ENCODE results near the gene TOMM34. TPM values are rescaled to one million over a fixed set of nuclear protein-coding genes. Genes with fewer than 3 reads are reported as not detected.

The TOMM34 gene
- polyA plus RNA-seq, 1 experiment = 31.8 TPM

GRCh38 chr20:44908987-44909871 lies 51.0 kb downstream of the TOMM34 start:
- Histone ChIP-seq H3K4me3 (ENCODE audit: low read depth, low read length) (peak overlapping the region; percentile 79), H3K9me3 (ENCODE audit: control insufficient read depth, insufficient read depth, low read length) (no peaks in the 10 kb centered on the region), H3K27me3 (ENCODE audit: control insufficient read depth, insufficient read depth, low read length) (no peaks in the 10 kb centered on the region), H3K27ac (ENCODE audit: low read depth, low read length) (no peak overlapping the region)
- POLR2A ChIA-PET = interaction anchor here (0.6 to 1.4 kb wide), 3 partner anchors 16 to 434 kb away, joined by 3 read pairs; partner anchors contain the start of genes TOMM34 and TTPAL
- no peak for DNase-seq (ENCODE audit: low read depth, low spot score)
- TF ChIP-seq CTCF (IDR thresholded peaks at IDR 0.05; ENCODE audit: low read depth, low read length) = no peak
- CTCF ChIA-PET = interaction anchor here (0.6 to 2.3 kb wide), 2 partner anchors 21 to 103 kb away, joined by 4 to 7 read pairs; no protein-coding TSS in a partner anchor

GRCh38 chr20:44904377-44904776 lies 55.8 kb downstream of the TOMM34 start:
- no peak overlapping the region for H3K27ac ChIP-seq (ENCODE audit: low read depth, low read length)
- no peaks in the 10 kb centered on the region for H3K27me3 ChIP-seq (ENCODE audit: control insufficient read depth, insufficient read depth, low read length)
- H3K9me3 ChIP-seq (ENCODE audit: control insufficient read depth, insufficient read depth, low read length) = no peaks in the 10 kb centered on the region
- ChIA-PET CTCF (interaction anchor here (0.5 to 3.9 kb wide), 3 partner anchors 16 to 532 kb away, joined by 3 to 15 read pairs (median 4); no protein-coding TSS in a partner anchor), POLR2A (no interaction called here)
- no peak for DNase-seq (ENCODE audit: low read depth, low spot score)
- TF ChIP-seq CTCF (IDR thresholded peaks at IDR 0.05; ENCODE audit: low read depth, low read length) = no peak
- H3K4me3 ChIP-seq (ENCODE audit: low read depth, low read length) = no peak overlapping the region

- no peaks in the 10 kb centered on the region for H3K9me3 ChIP-seq (ENCODE audit: control insufficient read depth, insufficient read depth, low read length)
- H3K27ac ChIP-seq (ENCODE audit: low read depth, low read length) = no peak overlapping the region
- POLR2A ChIA-PET = interaction anchor here (0.8 kb wide), 1 partner anchor 9 kb away, joined by 3 read pairs; no protein-coding TSS in a partner anchor
- CTCF ChIA-PET = interaction anchor here (0.9 to 3.9 kb wide), 7 partner anchors 9 to 869 kb away, joined by 3 to 15 read pairs (median 3); no protein-coding TSS in a partner anchor
- no peaks in the 10 kb centered on the region for H3K27me3 ChIP-seq (ENCODE audit: control insufficient read depth, insufficient read depth, low read length)
- no peak overlapping the region for H3K4me3 ChIP-seq (ENCODE audit: low read depth, low read length)
- no peak for DNase-seq (ENCODE audit: low read depth, low spot score)
- no peak for TF ChIP-seq CTCF (IDR thresholded peaks at IDR 0.05; ENCODE audit: low read depth, low read length)
These were observed 58.2 kb downstream of the TOMM34 start for GRCh38 chr20:44901974-44902373.

GRCh38 chr20:44900231-44900854 lies 59.9 kb downstream of the TOMM34 start:
- H3K4me3 ChIP-seq (ENCODE audit: low read depth, low read length) = no peak overlapping the region
- DNase-seq (ENCODE audit: low read depth, low spot score) = no peak
- H3K9me3 ChIP-seq (ENCODE audit: control insufficient read depth, insufficient read depth, low read length) = no peaks in the 10 kb centered on the region
- ChIA-PET CTCF (interaction anchor here (0.7 kb wide), 1 partner anchor 10 kb away, joined by 3 read pairs; no protein-coding TSS in a partner anchor), POLR2A (no interaction called here)
- no peaks in the 10 kb centered on the region for H3K27me3 ChIP-seq (ENCODE audit: control insufficient read depth, insufficient read depth, low read length)
- H3K27ac ChIP-seq (ENCODE audit: low read depth, low read length) = no peak overlapping the region
- TF ChIP-seq CTCF (IDR thresholded peaks at IDR 0.05; ENCODE audit: low read depth, low read length) = no peak

Data from AG04450 (cell line).